Measurements from ENCODE around the gene CACNA1C.

The CACNA1C gene

GRCh38 chr12:2172491-2173214, 119.9 kb downstream of the CACNA1C start:
- no peak for DNase-seq

- DNase-seq: no peak
Observed at GRCh38 chr12:2173971-2174370, 121.2 kb downstream of the CACNA1C start.

- no peak for DNase-seq
Observed at GRCh38 chr12:2177003-2177402, 124.2 kb downstream of the CACNA1C start.

GRCh38 chr12:2177751-2178150, 125.0 kb downstream of the CACNA1C start:
- no peak for DNase-seq

GRCh38 chr12:2179058-2179457, 126.3 kb downstream of the CACNA1C start:
- DNase-seq: no peak

GRCh38 chr12:2179953-2180736, 127.4 kb downstream of the CACNA1C start:
- no peak for DNase-seq

- no peak for DNase-seq
Observed at GRCh38 chr12:2180737-2181082, 127.9 kb downstream of the CACNA1C start.

- DNase-seq: no peak
Observed at GRCh38 chr12:2183556-2184541, 131.1 kb downstream of the CACNA1C start.

GRCh38 chr12:2185751-2186341, 133.1 kb downstream of the CACNA1C start:
- no peak for DNase-seq

GRCh38 chr12:2187195-2187945, 134.6 kb downstream of the CACNA1C start:
- DNase-seq: no peak

GRCh38 chr12:2190085-2190484, 137.3 kb downstream of the CACNA1C start:
- DNase-seq: no peak

- no peak for DNase-seq
Observed at GRCh38 chr12:2190896-2191533, 138.2 kb downstream of the CACNA1C start.

- no peak for DNase-seq
Observed at GRCh38 chr12:2191534-2192153, 138.9 kb downstream of the CACNA1C start.

GRCh38 chr12:2192231-2192630, 139.4 kb downstream of the CACNA1C start:
- DNase-seq: no peak

GRCh38 chr12:2194060-2194459, 141.3 kb downstream of the CACNA1C start:
- DNase-seq: no peak

GRCh38 chr12:2194571-2194970, 141.8 kb downstream of the CACNA1C start:
- DNase-seq: no peak

GRCh38 chr12:2195085-2195484, 142.3 kb downstream of the CACNA1C start:
- no peak for DNase-seq

- DNase-seq: no peak
Observed at GRCh38 chr12:2198005-2198501, 145.3 kb downstream of the CACNA1C start.

- no peak for DNase-seq
Observed at GRCh38 chr12:2198542-2198941, 145.8 kb downstream of the CACNA1C start.

GRCh38 chr12:2205996-2206395, 153.2 kb downstream of the CACNA1C start:
- DNase-seq: no peak

All from activated gamma-delta T cell (primary cell).